ENCODE results near the gene CYB5D1. TPM values are rescaled to one million over a fixed set of nuclear protein-coding genes. Genes with fewer than 3 reads are reported as not detected.

The CYB5D1 gene
- total RNA-seq, 2 donors from 2014 or later = 8.3 to 9.0 TPM

DNA sequence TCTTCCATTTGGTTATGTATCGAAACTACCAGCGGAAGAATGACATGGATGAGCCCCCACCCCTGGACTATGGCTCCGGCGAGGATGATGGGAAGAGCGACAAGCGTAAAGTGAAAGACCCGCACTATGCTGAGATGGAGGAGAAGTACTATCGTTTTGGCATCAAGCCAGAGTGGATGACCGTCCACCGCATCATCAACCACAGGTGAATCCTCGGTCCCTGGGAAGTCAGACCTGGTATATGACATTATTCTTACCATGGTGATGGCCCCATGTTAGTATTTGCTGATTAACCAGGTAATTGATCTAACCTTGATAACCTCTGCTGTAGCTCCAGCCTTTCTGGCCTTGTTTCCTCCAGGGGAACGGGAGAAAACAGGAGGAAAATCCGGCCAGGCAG, 39.3 kb downstream of the CYB5D1 start:
- intact Hi-C loops (cut with DNase I, micrococcal nuclease) = loop anchor here in 1 of 2 donors (5.0 kb wide), 1 partner anchor 35 kb away; no protein-coding TSS in a partner anchor
- ATAC-seq = no peak
- no peak for DNase-seq

DNA sequence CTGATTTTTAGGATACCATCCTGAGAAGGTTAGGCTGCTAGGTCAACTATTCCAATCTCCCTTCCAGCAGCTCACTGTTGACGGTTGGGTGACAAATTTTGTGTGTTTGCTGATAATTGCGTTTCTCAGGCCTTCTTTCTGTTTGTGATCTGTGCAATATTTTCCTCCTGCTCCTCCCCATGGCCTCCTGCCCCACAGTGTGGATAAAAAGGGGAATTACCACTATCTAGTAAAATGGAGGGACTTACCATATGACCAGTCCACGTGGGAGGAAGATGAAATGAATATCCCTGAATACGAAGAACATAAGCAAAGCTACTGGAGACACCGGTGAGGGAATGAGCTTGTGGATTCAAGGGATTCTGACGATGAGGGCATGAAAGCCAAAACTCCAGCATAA, 40.0 kb downstream of the CYB5D1 start:
- intact Hi-C loops (cut with DNase I, micrococcal nuclease) = loop anchor here in 1 of 2 donors (5.0 kb wide), 1 partner anchor 35 kb away; no protein-coding TSS in a partner anchor
- ATAC-seq (peak; percentile 97), DNase-seq (peak in 1 of 2 donors; percentile 27)

DNA sequence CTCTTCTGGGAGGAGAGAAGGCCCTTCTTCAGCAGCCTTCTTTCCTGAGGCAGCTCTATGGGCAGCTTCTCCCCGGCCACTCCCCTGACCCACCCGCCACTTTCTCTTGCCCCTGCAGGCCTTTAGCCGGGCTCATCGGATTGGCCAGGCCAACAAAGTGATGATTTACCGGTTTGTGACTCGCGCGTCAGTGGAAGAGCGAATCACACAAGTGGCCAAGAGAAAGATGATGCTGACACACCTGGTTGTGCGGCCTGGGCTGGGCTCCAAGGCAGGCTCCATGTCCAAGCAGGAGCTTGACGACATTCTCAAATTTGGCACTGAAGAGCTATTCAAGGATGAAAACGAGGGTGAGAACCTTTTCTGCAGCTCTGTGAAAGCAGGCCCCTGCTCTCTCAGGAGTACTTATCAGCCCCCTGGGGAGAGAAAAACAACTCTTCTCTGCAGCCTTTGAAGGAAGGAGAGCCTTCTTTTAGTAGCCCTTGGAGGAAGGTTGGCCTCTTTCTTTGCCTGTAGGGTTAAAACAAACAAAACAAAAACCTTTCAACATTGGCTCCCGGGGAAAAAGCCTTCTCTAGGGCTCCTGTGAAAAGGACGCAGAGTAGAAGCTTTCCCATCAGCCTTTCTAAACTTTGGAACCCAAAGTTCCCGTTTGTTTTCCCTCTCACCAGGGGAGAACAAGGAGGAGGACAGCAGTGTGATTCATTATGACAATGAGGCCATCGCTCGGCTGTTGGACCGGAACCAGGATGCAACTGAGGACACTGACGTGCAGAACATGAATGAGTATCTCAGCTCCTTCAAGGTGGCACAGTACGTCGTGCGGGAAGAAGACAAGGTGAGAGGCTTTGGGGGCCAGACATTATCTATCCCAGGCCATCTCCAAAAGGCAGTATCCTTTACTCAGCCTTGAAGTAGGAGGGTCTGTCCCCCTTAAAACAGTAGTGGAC, 45.6 kb downstream of the CYB5D1 start:
- no peak for ATAC-seq
- intact Hi-C loops (cut with DNase I, micrococcal nuclease) = no loop called here
- no peak for DNase-seq

DNA sequence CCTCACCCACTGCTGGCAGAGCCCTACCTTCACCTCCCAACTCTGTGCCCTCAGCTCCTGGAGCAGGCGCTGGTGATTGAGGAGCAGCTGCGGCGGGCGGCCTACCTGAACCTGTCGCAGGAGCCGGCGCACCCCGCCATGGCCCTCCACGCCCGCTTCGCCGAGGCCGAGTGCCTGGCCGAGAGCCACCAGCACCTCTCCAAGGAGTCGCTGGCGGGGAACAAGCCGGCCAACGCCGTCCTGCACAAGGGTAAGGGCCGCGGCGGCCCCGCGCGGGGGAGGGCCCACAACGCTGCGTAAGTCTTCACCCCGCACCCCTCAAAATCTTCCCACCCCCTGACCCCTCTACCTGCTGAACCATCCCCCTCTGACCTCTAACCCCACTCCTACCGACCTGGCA, 51.3 kb downstream of the CYB5D1 start:
- intact Hi-C loops (cut with DNase I, micrococcal nuclease) = no loop called here

DNA sequence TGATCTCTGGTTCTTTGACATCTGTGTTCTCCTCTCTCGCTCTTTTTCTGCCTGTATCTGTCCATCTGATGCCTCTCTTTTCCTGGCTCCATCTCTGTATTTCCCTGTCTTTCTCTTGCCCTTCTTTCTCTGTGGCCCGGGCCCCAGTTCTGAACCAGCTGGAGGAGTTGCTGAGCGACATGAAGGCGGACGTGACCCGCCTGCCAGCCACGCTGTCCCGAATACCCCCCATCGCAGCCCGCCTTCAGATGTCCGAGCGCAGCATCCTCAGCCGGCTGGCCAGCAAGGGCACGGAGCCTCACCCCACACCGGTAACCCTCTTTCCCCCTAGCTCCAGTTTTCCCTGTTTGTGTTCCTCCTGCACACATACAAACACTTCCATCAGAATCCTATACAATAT, 52.5 kb downstream of the CYB5D1 start:
- no peak for DNase-seq
- ATAC-seq = no peak
- intact Hi-C loops (cut with DNase I, micrococcal nuclease) = loop anchor here in 1 of 2 donors (5.0 kb wide), 1 partner anchor 77 kb away; no protein-coding TSS in a partner anchor

More for the DNA sequence above, 51.3 kb downstream of the CYB5D1 start:
- no peak for ATAC-seq
- DNase-seq = no peak

DNA sequence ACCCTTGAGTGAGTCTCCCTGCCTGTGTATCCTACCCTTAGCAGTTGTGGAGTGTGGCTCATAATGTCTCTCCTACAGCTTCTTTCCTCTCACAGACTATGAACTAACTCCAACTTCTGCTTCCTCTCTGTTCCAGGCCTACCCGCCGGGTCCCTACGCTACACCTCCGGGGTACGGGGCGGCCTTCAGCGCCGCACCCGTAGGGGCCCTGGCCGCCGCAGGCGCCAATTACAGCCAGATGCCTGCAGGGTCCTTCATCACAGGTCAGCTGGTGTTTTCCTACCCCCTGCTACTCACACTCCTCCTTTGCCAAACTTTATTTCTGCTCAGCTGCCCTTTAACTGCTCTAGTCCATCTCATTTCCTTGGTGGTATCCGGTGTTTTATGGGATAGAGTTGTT, 52.9 kb downstream of the CYB5D1 start:
- intact Hi-C loops (cut with DNase I, micrococcal nuclease) = loop anchor here in 1 of 2 donors (5.0 kb wide), 1 partner anchor 77 kb away; no protein-coding TSS in a partner anchor
- no peak for ATAC-seq
- DNase-seq = no peak

DNA sequence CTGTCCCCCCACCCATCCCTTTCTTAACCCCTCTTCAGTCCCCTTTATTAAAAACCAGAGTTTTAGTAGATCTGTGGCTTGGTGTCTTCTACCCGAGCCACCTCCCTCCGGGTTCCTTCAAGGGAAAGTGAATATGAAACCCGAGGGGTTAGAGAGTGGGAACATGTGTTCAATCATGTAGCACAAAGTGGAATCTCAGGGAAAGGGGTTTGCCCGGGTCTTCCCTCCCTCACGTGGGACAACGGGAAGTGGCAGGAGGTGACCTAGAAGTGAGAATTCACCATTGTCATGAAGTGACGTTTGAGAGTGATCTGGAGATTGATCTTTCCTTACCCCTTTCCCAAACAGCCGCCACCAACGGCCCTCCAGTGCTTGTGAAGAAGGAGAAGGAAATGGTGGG, 53.3 kb downstream of the CYB5D1 start:
- intact Hi-C loops (cut with DNase I, micrococcal nuclease) = loop anchor here in 1 of 2 donors (5.0 kb wide), 1 partner anchor 76 kb away; no protein-coding TSS in a partner anchor
- ATAC-seq = no peak

More for the DNA sequence above, 53.3 kb downstream of the CYB5D1 start:
- no peak for DNase-seq

Other genes starting within 250 kb of the CYB5D1 start
- gene FXR2, start 243.1 kb upstream of the CYB5D1 start, total RNA-seq = 10 to 100 TPM; 24.9 to 29.5 TPM
- 10 to 100 TPM; 60.8 to 78.3 TPM for gene SAT2, start 230.2 kb upstream of the CYB5D1 start, total RNA-seq
- not detected for gene SHBG, start 227.9 kb upstream of the CYB5D1 start, total RNA-seq
- 1 to 10 TPM in 1 of 2 donors, under 1 TPM in 1; 0.55 to 1.4 TPM for gene ATP1B2, start 207.1 kb upstream of the CYB5D1 start, total RNA-seq
- gene TP53, start 170.5 kb upstream of the CYB5D1 start, total RNA-seq = 10 to 100 TPM; 47.3 to 60.0 TPM
- gene WRAP53, start 169.5 kb upstream of the CYB5D1 start, total RNA-seq = 1 to 10 TPM; 6.4 to 9.7 TPM
- gene EFNB3, start 152.8 kb upstream of the CYB5D1 start, total RNA-seq = under 1 TPM; 0.25 to 0.34 TPM
- gene DNAH2, start 140.3 kb upstream of the CYB5D1 start, total RNA-seq = under 1 TPM; 0.22 to 0.61 TPM
- gene KDM6B, start 23.8 kb upstream of the CYB5D1 start, total RNA-seq = 10 to 100 TPM; 49.5 to 50.4 TPM
- 1 to 10 TPM; 3.8 to 6.1 TPM for gene TMEM88, start 2.9 kb upstream of the CYB5D1 start, total RNA-seq
- gene NAA38, start 444 bp upstream of the CYB5D1 start, total RNA-seq = 10 to 100 TPM; 49.7 to 83.0 TPM
- 10 to 100 TPM; 51.3 to 51.9 TPM for gene CHD3, start 30.8 kb downstream of the CYB5D1 start, total RNA-seq
- gene RNF227, start 58.3 kb downstream of the CYB5D1 start, total RNA-seq = 1 to 10 TPM; 1.2 to 2.1 TPM
- 1 to 10 TPM; 2.2 to 3.1 TPM for gene KCNAB3, start 71.9 kb downstream of the CYB5D1 start, total RNA-seq
- 100 to 1,000 TPM; 121 to 122 TPM for gene TRAPPC1, start 73.9 kb downstream of the CYB5D1 start, total RNA-seq
- 10 to 100 TPM; 25.8 to 26.7 TPM for gene CNTROB, start 74.2 kb downstream of the CYB5D1 start, total RNA-seq
- not detected for gene GUCY2D, start 144.6 kb downstream of the CYB5D1 start, total RNA-seq
- gene ALOX15B, start 181.1 kb downstream of the CYB5D1 start, total RNA-seq = 1 to 10 TPM in 1 of 2 donors, under 1 TPM in 1; 0.55 to 2.5 TPM
- gene ALOX12B, start 229.7 kb downstream of the CYB5D1 start, total RNA-seq = under 1 TPM in 1 of 2 donors, not detected in 1; 0.82 TPM

Measured in left colon (tissue), 2 donors.